Neural crest cell (in vitro differentiated cells): ENCODE data around the gene ME2. TPM values are rescaled to one million over a fixed set of nuclear protein-coding genes. Genes with fewer than 3 reads are reported as not detected.

Experiments used
- DNase-seq: peaks from one replicate; pipeline ENCODE4 v3.0.0; 2021; ENCODE audit warnings: low read depth, mixed read lengths, low spot score
- H3K27ac Mint-ChIP-seq: one replicate; pipeline ENCODE4 v1.8.0; 2021; ENCODE audit warnings: mild to moderate bottlenecking, mixed read lengths; ENCODE audit not compliant: unreplicated experiment
- H3K27me3 Mint-ChIP-seq: 2 replicates; pipeline ENCODE4 v1.8.0; 2021; ENCODE audit warnings: low read depth, mild to moderate bottlenecking, mixed read lengths
- H3K36me3 Mint-ChIP-seq: 2 replicates; pipeline ENCODE4 v1.8.0; 2021; ENCODE audit warnings: low read depth, mild to moderate bottlenecking, mixed read lengths
- H3K4me1 Mint-ChIP-seq: 2 replicates; pipeline ENCODE4 v1.8.0; 2021; ENCODE audit warnings: mixed read lengths
- H3K4me3 Mint-ChIP-seq: one replicate; pipeline ENCODE4 v1.8.0; 2021; ENCODE audit warnings: mild to moderate bottlenecking, mixed read lengths
- H3K9me3 Mint-ChIP-seq: 2 replicates; pipeline ENCODE4 v1.8.0; 2021; ENCODE audit warnings: mixed read lengths
- total RNA-seq: library from RNA; stranded (reverse); gene quantifications from 2 replicates; pipeline ENCODE4 v1.2.1, GENCODE V29; 2021
- TF ChIP-seq, protein P1 (sequence below): fragments of 200-600 bp; sonication (generic); conservative IDR thresholded peaks from 2 replicates; pipeline ENCODE4 v1.5.0; 2021; ENCODE audit warnings: antibody characterized with exemption, mild to moderate bottlenecking

Gene ME2
- total RNA-seq, 1 donor from 2014 or later: 55.8 TPM

DNA sequence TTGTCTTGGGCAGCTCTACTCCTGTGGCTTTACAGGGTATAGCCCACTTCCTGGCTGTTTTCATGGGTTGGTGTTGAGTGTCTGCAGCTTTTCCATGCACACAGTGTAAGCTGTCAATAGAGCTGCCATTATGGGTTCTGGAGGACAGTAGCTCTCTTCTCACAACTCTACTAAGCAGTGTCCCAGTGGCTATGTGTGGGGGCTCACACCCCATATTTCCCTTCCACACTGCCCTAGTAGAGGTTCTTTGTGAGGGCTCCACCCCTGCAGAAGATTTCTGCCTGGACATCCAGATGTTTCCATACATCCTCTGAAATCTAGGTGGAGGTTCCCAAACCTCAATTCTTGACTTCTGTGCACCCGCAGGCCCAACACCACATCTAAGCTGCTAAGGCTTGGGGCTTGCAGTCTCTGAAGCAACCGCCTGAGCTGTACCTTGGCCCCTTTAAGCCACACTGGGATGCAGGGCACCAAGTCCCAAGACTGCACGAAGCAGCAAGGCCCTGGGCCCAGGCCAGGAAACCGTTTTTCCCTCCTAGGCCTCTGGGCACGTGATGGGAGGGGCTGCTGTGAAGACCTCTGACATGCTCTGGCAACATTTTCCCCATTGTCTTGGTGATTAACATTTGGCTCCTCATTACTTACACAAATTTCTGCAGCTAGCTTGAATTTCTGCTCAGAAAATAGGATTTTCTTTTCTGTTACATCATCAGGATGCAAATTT is 98.3 kb downstream of the ME2 start:
- Mint-ChIP-seq H3K27me3 (no peaks in the 10 kb centered on the region), H3K4me3 (no peak overlapping the region), H3K9me3 (peaks cover 13% of the 10 kb centered on the region), H3K27ac (no peak overlapping the region), H3K4me1 (no peaks in the 10 kb centered on the region), H3K36me3 (peaks cover 52% of the 10 kb centered on the region)
- DNase-seq: no peak
- TF ChIP-seq, protein P1, sequence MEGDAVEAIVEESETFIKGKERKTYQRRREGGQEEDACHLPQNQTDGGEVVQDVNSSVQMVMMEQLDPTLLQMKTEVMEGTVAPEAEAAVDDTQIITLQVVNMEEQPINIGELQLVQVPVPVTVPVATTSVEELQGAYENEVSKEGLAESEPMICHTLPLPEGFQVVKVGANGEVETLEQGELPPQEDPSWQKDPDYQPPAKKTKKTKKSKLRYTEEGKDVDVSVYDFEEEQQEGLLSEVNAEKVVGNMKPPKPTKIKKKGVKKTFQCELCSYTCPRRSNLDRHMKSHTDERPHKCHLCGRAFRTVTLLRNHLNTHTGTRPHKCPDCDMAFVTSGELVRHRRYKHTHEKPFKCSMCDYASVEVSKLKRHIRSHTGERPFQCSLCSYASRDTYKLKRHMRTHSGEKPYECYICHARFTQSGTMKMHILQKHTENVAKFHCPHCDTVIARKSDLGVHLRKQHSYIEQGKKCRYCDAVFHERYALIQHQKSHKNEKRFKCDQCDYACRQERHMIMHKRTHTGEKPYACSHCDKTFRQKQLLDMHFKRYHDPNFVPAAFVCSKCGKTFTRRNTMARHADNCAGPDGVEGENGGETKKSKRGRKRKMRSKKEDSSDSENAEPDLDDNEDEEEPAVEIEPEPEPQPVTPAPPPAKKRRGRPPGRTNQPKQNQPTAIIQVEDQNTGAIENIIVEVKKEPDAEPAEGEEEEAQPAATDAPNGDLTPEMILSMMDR: no peak

DNA sequence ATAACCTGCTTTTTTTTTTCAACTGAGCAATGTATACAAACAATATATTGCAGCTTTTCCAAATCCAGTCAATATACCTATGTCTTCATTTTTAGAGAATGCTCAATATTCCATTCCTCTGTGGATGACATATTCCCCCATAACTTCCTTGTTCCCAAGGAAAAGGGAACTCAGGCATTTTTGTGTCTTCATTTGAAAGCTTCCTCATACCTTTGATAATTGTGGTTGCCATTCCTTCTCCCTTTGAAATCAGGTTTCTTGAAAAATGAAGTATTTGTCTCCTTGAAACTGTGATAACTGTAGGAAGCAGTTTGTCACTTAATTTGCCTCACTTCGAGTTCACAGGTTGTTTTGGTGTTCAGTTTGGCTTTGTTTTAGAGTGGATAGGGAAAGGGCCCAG is 102.5 kb downstream of the ME2 start:
- Mint-ChIP-seq H3K36me3 (peaks cover 46% of the 10 kb centered on the region), H3K4me1 (no peaks in the 10 kb centered on the region), H3K9me3 (peaks cover 5% of the 10 kb centered on the region), H3K4me3 (no peak overlapping the region), H3K27ac (no peak overlapping the region), H3K27me3 (no peaks in the 10 kb centered on the region)
- TF ChIP-seq, protein P1: no peak
- no peak for DNase-seq

DNA sequence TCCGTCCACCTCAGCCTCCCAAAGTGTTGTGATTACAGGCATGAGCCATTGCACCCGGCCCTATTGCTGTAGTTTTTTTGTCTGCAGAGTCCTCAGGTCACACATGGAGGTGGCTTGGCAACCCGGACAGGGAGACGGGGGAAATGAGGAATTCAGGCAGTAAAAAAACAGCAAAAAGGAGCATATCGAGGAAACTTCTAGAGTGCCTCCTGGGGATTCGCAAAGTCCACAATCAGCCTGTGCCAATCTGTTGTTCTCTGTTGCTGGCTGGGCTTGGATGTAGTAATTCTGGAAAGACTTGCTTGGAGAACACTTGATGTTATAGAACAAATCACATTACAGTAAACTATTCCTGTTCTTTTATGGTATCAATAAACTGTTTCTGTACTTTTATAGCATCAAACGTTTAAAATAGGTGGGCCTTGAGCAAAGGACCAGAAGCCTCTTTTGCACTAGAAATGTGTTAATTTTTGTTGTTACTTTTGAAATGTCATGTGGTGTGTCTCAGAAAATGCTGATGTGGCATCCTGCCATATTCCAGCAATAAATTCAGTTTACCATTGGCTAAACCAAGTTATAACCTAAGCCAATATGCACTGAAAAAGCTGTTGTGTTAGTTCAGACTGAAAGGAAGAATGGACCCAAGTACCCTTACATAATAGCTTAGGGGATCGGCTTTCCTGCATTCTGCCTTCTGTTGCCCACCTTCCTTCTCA is 103.3 kb downstream of the ME2 start:
- no peak for DNase-seq
- peaks cover 3% of the 10 kb centered on the region for H3K9me3 Mint-ChIP-seq

DNA sequence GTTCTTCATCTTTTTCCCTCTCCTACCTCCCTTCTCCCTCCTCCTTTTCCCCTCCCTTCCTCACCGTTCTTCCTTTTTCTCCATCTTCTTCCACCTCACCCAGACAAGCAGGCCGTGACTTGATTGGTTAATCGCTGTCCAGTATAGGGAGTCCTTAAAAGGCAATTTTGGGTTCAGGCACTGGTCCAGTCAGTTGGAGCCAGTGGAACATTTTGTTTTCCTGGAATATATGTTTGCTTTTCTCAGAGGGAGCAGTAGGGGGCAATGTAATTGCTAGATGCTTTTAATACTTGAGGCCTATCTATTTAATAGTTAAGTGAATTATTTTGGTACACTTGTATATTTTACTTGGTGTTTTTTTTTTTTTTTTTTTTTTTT is 103.9 kb downstream of the ME2 start:
- H3K36me3 Mint-ChIP-seq: peaks cover 34% of the 10 kb centered on the region
- no peaks in the 10 kb centered on the region for H3K4me1 Mint-ChIP-seq
- no peak overlapping the region for H3K4me3 Mint-ChIP-seq
- no peak for DNase-seq
- TF ChIP-seq, protein P1: no peak
- peaks cover 3% of the 10 kb centered on the region for H3K9me3 Mint-ChIP-seq
- H3K27ac Mint-ChIP-seq: no peak overlapping the region
- H3K27me3 Mint-ChIP-seq: no peaks in the 10 kb centered on the region

More for the DNA sequence above, 103.3 kb downstream of the ME2 start:
- H3K4me1 Mint-ChIP-seq: no peaks in the 10 kb centered on the region
- H3K27ac Mint-ChIP-seq: no peak overlapping the region
- peaks cover 37% of the 10 kb centered on the region for H3K36me3 Mint-ChIP-seq
- TF ChIP-seq, protein P1: no peak
- H3K4me3 Mint-ChIP-seq: no peak overlapping the region
- H3K27me3 Mint-ChIP-seq: no peaks in the 10 kb centered on the region

DNA sequence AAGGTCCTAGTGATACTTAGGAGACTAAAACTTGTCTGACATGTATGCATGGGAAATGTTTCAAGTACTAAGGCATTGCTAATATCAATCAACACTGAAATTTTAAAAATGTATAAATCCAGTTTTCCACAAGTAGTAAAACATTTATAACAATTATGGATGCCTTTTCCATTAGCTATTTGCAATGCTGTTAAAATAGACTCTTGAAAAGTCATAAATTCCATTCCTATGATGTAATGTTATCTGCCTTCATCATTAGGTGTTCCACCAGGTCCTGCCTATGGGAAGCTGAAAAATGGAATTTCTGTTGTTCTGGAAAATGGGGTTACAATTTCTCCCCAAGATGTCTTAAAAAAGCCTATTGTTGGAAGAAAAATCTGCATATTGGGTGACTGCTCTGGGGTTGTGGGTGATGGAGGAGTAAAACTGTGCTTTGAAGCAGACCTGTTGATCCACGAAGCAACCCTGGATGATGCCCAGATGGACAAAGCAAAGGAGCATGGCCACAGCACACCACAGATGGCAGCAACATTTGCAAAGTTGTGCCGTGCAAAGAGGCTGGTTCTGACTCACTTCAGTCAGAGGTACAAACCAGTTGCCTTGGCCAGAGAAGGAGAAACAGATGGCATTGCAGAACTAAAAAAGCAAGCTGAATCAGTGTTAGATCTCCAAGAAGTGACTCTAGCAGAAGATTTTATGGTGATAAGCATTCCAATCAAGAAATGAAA is 107.6 kb downstream of the ME2 start:
- Mint-ChIP-seq H3K36me3 (peaks cover 15% of the 10 kb centered on the region), H3K4me3 (no peak overlapping the region), H3K9me3 (no peaks in the 10 kb centered on the region), H3K27me3 (no peaks in the 10 kb centered on the region), H3K4me1 (peaks cover 6% of the 10 kb centered on the region), H3K27ac (no peak overlapping the region)
- TF ChIP-seq, protein P1: no peak
- DNase-seq: no peak
